Stimulated activated CD4-positive, alpha-beta T cell treated with anti-CD3 and anti-CD28 coated beads, Interleukin-1b, Interleukin-23, amount 100 ng/mL, for 24 hours (primary cell): Measurements from ENCODE around the gene FHOD1.

ENCODE experiments used
- DNase-seq, 4 experiments: peaks; one replicate each; pipeline ENCODE4 v3.0.0-alpha.2; 2020; ENCODE audit warnings: low read depth in 4 of 4, low spot score in 1 of 4

FHOD1 gene

GRCh38 chr16:67236563-67237395, 10.5 kb downstream of the FHOD1 start:
- peak; percentile 50 to 75 (median 70) for DNase-seq

DNA sequence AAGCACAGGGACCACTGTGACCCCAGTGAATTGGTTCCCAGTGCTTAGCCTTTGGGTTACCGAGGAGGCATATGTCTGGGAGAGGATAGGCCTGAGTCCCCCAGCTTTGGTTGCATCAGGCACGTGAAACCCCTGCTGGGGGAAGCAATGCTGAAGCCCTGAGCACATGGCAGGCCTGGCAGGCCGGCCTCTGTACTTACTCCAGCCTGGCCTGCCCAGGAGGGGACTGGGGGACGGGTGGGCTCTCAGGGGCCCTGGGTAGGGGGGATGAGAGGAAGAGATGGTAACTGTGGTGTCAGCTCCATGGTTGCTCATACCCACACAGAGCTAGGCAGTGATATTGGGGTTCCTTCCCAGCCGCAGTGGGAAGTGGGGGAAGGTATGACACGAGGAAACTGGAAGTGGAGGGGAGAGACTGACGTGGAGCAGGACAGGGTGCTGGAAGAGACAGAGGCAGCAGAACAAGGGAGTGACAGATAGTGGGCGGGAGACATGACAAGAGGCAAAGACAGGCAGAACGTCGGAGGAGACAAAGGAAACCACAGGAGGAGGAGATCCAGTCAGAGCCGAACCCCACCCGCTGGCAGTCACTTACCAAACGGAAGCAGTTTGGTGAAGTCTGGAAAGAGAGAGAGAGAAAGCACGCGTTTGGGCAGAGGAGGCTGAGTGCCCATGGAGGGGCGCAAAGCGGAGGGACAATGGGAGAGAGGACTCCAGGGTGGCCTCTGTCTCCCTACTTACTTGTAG, 11.3 kb downstream of the FHOD1 start:
- DNase-seq, result no peak

DNA sequence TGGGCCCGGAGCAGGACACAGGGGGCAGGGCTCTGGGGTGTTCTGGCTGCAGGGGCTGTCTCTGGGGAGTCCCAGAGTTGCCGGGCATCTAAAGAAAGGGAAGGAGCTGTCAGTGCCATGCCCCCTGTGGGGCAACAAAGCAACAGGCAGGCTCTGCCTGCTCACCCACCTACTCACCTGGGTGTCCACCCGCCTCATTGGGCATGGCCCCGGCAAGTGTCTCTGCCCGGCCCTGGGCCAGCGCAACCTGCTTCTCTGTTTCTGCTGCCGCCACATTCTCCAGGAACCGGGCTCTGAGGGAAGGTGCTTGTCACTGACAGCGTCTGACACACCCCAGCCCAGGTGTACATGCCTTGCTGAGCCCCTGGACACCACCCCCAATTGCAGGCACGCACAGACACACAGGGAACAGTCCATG, 13.1 kb downstream of the FHOD1 start:
- no peak for DNase-seq

GRCh38 chr16:67233596-67233995, 13.7 kb downstream of the FHOD1 start:
- no peak for DNase-seq

- DNase-seq, result no peak
Measured at GRCh38 chr16:67230809-67231660, 16.2 kb downstream of the FHOD1 start.

DNA sequence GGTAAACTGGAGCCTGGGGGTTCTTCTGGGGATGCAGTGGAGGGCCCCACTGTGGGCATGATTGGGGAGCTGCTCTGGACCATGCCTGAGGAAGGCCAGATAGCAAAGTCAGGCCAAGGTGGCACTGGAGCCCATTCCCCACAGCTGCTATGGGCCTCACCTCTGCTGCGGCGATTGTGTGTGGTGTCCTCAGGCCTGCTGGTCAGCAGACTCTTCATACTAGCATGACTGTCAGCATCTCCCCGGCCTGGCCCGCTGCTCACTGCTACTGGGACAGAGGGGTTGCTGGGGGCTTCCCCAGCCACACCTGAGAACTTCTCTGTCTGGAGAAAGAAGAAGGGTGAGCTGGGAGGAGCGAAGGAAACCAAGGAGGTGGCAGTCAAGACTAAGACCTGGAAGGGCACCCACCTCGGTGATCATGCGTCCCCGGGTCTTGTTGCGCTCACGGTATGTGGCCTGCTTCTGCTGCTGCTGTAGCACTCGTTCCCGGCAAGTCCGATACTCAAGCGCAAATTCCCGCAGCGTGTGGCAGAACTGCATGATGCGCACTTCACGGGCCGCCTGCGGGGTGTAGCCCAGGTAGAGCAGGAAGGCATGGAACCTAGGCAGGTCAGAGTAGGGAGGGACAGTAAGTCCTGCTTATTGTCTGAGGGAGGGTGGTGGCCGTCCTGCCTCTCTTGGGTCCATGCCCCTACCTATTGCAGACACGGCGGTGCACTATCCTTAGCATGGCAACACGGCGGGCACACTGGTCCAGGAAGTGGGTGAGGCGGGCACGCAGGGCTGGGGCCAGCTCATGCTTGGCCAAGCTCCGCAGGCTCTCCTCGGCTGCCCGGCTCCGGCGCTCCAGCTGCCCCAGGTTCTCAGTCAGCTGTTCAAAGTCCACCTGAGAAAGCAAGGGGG, 17.1 kb downstream of the FHOD1 start:
- DNase-seq, result no peak

DNA sequence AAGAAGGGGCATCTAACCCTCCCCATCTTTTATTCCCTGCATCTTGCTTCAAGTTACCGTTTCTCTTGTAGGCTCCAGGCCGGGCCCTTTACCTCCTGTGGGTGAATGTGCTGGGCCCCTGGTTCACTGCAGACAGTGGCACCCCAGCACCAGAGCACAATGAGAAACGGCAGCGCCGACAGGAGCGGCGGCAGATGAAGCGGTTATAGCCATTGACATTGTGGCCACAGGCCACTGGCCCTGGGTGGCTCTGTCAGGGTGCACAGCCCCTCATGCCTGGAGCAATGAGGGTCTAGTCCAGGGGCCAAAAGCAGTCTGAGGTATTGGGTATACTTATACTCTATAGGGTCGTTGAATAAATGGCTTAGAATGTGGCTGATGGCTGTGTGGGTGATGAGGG, 18.4 kb downstream of the FHOD1 start:
- DNase-seq, result no peak

- no peak for DNase-seq
Measured at GRCh38 chr16:67228034-67228785, 19.1 kb downstream of the FHOD1 start.

DNA sequence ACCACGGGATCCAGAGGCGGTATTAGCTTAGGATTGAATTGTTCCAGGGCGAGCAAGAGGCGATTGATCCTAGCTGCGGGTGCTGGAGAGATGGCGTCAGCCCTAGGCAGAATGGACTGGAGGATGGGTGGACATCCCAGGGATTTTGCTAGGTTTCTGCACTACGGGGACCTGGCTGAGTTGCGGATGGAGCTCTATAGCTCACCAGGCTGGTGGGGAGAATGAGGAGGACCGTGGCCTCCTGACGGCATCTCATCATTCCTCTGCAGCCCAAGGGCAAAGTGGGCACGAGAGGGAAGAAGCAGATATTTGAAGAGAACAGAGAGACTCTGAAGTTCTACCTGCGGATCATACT, 19.7 kb downstream of the FHOD1 start:
- no peak for DNase-seq

- DNase-seq, result peak; percentile 92 to 98 (median 97)
Measured at GRCh38 chr16:67226804-67227566, 20.3 kb downstream of the FHOD1 start, which contains the start of gene TMEM208. Gene TMEM208 (plus strand): TSS chr16:67227130. CDS start chr16:67227219, 89 bp downstream.

DNA sequence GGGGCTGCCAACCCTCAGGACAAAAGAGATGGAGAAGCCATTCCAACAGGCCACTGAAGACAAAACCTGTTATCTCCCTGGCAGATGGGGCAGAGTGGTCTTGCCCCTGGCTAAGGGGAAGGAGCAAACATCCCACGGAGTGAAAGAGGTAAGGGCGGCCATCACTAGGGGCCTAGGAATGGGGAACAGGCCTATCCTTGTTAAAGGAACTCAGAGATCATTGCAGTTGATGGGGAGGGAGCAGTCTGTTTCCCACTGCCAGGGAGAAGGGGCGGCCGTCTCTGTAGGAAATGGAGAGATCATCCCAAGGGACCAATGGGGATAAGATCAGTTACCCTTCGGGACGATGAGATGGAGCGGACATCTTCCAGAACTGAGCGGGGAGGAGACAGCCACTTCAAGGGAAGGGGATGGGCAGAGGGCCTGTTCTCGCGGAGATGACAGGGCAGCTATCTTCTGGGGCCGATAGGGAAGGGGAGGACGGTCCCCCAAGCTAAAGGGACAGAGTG, 20.9 kb downstream of the FHOD1 start:
- no peak for DNase-seq

GRCh38 chr16:67223992-67224391, 23.3 kb downstream of the FHOD1 start:
- no peak for DNase-seq

GRCh38 chr16:67216612-67217490, 30.4 kb downstream of the FHOD1 start:
- DNase-seq, result no peak

DNA sequence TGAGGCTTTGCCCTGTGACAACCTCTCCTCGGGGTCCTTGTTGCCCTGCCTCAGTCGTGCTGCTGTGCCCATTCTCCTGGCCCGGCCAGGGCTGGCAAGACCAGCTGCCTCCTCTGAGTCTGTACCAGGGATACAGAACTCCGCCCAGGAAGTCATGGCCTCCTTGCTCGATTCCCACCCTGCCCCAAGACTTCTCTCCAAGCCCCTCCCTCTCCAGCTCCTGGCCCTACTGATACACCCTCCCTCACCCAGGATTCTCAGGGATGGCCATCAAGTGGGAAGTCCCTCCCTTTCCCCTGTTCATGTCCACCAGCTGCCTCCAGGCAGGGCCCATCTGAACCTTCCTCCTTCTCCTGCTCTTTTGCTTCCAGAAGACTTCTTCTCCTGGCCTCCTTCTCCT, 31.6 kb downstream of the FHOD1 start:
- no peak for DNase-seq

- no peak for DNase-seq
Measured at GRCh38 chr16:67213197-67214019, 33.9 kb downstream of the FHOD1 start.

GRCh38 chr16:67212766-67213165, 34.5 kb downstream of the FHOD1 start:
- no peak for DNase-seq

DNA sequence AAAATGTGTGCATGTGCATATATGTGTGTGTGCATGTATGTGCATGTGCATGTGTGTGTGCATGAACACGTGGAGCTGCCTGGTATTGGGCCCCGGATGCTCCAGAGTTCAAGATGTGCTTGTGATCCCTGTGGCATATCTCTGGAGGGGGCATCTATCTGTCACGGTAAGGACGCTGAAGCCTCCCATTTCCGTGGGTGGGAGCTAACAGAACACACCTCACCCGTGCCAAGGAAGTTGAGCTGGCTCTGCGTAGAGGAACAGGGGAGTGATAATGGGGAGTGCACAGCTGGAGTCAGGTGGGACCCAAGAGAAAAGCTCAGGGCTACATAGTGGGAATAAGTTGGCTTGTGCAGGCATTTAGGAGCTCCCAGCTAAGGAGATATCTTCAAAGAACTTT, 35.6 kb downstream of the FHOD1 start:
- DNase-seq, result no peak
